ENCODE results near the gene RASEF. TPM values are rescaled to one million over a fixed set of nuclear protein-coding genes. Genes with fewer than 3 reads are reported as not detected.
A peak's percentile ranks its signal among the peaks of the same experiment; 100 is the strongest.

Gene RASEF
- total RNA-seq, 8 experiments from 2014 or later, result 0.49 to 14.1 (median 1.2) TPM

DNA sequence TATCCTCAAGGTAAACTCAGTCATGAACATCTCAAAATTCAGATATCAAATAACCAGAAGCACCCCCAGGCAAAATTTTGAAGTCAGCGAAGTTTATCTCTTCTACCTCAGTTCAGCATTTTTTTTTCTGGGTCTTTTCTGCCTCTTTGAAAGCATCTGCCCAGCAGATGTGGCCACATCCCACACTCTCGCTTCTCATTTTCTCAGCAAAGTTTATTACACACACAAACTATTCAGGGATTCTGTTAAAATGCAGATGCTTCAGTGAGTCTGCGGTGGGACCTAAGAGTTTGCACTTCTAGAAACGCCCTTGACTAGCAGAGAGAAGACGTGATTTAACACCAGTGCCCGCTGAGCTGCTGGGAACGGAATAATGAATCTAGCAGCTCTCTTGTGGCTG, 19.3 kb downstream of the RASEF start:
- Histone ChIP-seq H3K4me1 (replicated peaks in 1 of 2) (peaks cover 0 to 12% of the 10 kb centered on the region in 2 donors), H3K4me3 (no peak overlapping the region), H3K27ac (no peak overlapping the region)
- peak in 3 of 8 experiments; percentile 86 to 93 (median 91) for ATAC-seq (replicated peaks in 6 of 8)
- in situ Hi-C loops (cut with MboI; ENCODE audit: low pct_unique_long_range_greater_than_20kb in 2 of 9, low sequenced_read_pairs in 9 of 9, unreplicated experiment in 9 of 9), result loop anchor here in 1 of 9 experiments (10.0 kb wide), 1 partner anchor 59 kb away; no protein-coding TSS in a partner anchor
- WGBS, 10 experiments, result 0 to 100% (median 69%) methylated on average over 1 to 6 of the region's 7 CpGs

DNA sequence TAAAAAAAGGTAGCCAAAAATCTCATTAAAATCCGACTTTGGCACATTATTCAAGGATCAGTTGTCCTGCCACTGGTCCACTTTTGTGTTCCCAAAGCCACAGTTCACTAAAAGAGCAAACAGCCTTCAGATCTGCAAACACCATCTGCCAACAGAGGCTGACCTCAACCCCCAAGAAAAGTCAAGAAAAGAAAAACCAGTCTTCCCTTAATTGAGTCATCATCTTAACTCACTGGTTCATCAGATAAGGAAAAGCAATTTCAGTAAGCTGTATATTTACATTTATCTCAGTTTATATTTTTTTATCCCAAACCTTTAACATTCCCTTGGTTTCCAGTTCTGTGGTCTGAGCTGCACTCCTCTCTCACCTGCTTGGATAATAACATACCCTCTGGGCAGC, 21.2 kb downstream of the RASEF start:
- no peak overlapping the region for H3K4me3 ChIP-seq
- in situ Hi-C loops (cut with MboI; ENCODE audit: low pct_unique_long_range_greater_than_20kb in 2 of 9, low sequenced_read_pairs in 9 of 9, unreplicated experiment in 9 of 9), result loop anchor here in 1 of 9 experiments (10.0 kb wide), 1 partner anchor 57 kb away; no protein-coding TSS in a partner anchor
- ATAC-seq (replicated peaks in 6 of 8), result no peak
- peaks cover 0 to 10% of the 10 kb centered on the region in 2 donors for H3K4me1 ChIP-seq (replicated peaks in 1 of 2)
- WGBS, 10 experiments, result 0 to 60% (median 29%) methylated on average over 1 of the region's 1 CpG; no CpG with 5 or more reads in 4 of the 10 experiments
- no peak overlapping the region for H3K27ac ChIP-seq

DNA sequence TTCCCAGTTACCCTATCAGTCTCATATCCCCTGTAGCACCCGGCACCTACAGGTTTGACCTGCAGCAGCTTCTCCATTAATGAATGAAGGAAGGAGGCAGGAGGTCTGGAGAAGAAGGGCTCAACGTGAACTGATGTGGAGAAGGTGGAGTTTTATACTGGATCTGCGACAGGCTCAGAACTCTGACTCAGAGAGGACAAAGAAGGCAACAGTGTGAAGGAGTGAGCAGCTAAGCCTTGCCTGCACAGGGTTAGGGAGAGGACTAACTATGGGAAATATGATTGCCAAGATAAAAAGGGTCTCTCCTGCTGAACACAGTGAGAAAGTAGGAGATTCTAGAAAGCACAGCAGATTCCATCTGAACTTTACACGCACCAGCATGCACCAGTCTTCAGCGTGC, 23.6 kb downstream of the RASEF start:
- WGBS, 10 experiments, result 70 to 100% (median 93%) methylated on average over 2 to 5 of the region's 5 CpGs; no CpG with 5 or more reads in 2 of the 10 experiments
- ATAC-seq (replicated peaks in 6 of 8), result no peak

DNA sequence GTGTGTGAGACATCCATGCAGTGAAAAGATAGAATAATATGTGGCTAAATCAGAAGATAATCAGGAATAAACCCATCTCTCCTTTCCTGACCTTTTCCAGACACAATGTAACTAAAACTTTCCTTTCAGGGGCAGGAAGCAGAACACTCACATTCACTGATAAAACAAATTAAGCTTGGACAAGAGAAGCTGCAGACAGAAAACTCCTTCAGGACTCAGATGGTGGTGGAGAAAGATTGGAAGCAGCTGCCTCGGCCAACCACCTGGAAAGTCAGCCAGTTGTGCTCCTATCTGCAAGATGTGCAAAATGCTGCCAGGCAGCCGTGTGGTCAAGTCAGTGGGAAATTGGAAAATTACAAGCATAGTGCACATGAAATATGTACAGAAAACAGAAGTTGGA, 26.9 kb downstream of the RASEF start:
- Histone ChIP-seq H3K4me3 (no peak overlapping the region), H3K27ac (no peak overlapping the region), H3K4me1 (replicated peaks in 1 of 2) (no peaks in the 10 kb centered on the region)
- no peak for ATAC-seq (replicated peaks in 6 of 8)
- in situ Hi-C loops (cut with MboI; ENCODE audit: low pct_unique_long_range_greater_than_20kb in 2 of 9, low sequenced_read_pairs in 9 of 9, unreplicated experiment in 9 of 9), result no loop called here
- WGBS, 10 experiments, result 20 to 100% (median 62%) methylated on average over 1 to 2 of the region's 2 CpGs; no CpG with 5 or more reads in 5 of the 10 experiments

More for the DNA sequence above, 23.6 kb downstream of the RASEF start:
- H3K4me3 ChIP-seq, result no peak overlapping the region
- no peak overlapping the region for H3K27ac ChIP-seq
- no peaks in the 10 kb centered on the region for H3K4me1 ChIP-seq (replicated peaks in 1 of 2)
- in situ Hi-C loops (cut with MboI; ENCODE audit: low pct_unique_long_range_greater_than_20kb in 2 of 9, low sequenced_read_pairs in 9 of 9, unreplicated experiment in 9 of 9), result no loop called here

DNA sequence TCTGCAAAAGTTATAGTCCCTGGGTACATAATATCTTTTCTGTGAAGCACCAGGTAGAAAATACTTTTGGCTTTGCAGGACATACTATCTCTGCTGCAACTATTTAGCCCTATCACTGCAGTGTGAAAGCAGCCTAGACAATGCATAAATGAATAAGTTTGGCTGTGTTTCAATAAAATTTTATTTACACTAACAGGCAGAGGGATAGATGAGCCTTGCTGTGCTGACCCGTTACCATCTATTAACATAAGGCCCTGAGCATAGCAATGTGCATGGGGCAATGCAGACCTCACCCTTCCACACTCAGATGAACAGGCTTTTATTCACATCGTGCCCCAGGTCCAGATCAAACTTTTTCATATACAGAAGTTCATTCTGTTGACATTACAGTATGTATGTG, 27.8 kb downstream of the RASEF start:
- H3K4me1 ChIP-seq (replicated peaks in 1 of 2), result no peaks in the 10 kb centered on the region
- H3K27ac ChIP-seq, result no peak overlapping the region
- ATAC-seq (replicated peaks in 6 of 8), result peak in 3 of 8 experiments; percentile 52 to 87 (median 58)
- in situ Hi-C loops (cut with MboI; ENCODE audit: low pct_unique_long_range_greater_than_20kb in 2 of 9, low sequenced_read_pairs in 9 of 9, unreplicated experiment in 9 of 9), result no loop called here
- 0 to 86% (median 60%) methylated on average over 1 to 2 of the region's 2 CpGs; no CpG with 5 or more reads in 3 of the 10 experiments for WGBS, 10 experiments
- H3K4me3 ChIP-seq, result no peak overlapping the region

DNA sequence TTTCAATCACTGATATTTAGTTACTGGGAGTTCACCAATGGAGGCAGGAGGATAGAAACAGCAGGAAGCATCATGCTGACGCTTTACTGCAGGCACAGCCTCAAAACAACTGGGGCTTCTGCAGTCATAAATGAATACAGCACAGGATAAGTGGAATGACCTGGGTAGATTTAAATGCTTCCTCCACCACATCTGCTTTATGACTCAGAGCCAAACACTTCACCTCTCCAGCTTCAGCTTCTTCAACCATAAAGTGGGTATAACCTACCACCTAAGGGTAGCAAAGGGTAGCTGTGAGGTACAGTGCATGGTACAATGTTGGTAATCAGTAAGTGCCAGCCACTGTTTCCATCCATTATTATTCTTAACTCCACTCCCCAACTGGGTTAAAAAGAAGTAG, 28.4 kb downstream of the RASEF start:
- in situ Hi-C loops (cut with MboI; ENCODE audit: low pct_unique_long_range_greater_than_20kb in 2 of 9, low sequenced_read_pairs in 9 of 9, unreplicated experiment in 9 of 9), result no loop called here
- Histone ChIP-seq H3K4me3 (no peak overlapping the region), H3K27ac (no peak overlapping the region), H3K4me1 (replicated peaks in 1 of 2) (no peaks in the 10 kb centered on the region)
- 17 to 100% (median 64%) methylated on average over 1 of the region's 1 CpG; no CpG with 5 or more reads in 6 of the 10 experiments for WGBS, 10 experiments
- ATAC-seq (replicated peaks in 6 of 8), result peak in 3 of 8 experiments; percentile 23 to 64 (median 56)

DNA sequence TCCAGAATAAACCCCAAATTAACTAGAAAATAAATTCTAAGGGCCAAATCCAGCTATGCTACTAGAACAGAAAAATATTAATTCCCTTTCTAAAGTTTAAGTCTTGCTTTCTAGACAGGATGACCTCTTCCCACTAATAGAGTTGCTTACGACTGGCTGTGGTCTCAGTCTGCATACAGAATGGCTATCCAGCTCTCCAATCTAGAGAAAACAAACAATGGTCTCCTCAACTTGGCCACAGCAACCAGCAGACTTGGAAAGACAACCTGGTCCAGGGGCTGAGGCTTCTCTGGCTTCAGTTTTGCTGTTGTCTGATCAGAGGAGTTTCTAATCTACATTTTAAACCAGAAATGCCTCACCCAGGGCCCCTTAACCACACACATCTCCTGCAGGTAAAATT, 28.9 kb downstream of the RASEF start:
- 44 to 88% (median 75%) methylated on average over 1 of the region's 1 CpG; no CpG with 5 or more reads in 5 of the 10 experiments for WGBS, 10 experiments
- no peaks in the 10 kb centered on the region for H3K4me1 ChIP-seq (replicated peaks in 1 of 2)
- in situ Hi-C loops (cut with MboI; ENCODE audit: low pct_unique_long_range_greater_than_20kb in 2 of 9, low sequenced_read_pairs in 9 of 9, unreplicated experiment in 9 of 9), result no loop called here
- ATAC-seq (replicated peaks in 6 of 8), result no peak
- no peak overlapping the region for H3K27ac ChIP-seq
- H3K4me3 ChIP-seq, result no peak overlapping the region

DNA sequence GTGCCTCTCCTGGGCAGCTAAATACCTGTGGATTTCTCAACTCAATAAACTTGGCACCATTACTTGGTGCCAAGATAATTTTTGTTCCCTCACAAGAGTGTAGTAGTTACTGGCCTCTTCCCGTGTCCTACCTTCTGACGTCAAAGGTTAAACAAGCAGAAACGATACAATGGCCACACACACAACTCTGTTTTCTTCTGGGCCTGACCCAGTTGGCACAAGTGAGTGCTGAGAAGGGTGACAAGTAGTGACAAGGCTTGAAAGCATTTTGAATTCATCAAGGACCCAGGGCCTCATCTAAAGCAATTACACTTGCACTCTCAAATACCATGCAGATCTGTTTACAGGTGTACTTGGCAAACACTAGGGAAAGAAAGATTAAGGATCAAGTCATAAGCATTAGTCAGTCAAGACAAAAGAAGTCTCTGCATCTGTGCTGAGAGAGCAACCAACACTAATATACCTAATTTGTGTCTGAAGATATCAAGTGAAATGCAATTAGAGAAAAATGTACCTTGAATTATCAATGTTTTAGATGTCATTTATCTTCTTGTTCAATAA, 30.8 kb downstream of the RASEF start:
- no peak for ATAC-seq (replicated peaks in 6 of 8)
- no peak overlapping the region for H3K4me3 ChIP-seq
- H3K27ac ChIP-seq, result no peak overlapping the region
- 60 to 100% (median 93%) methylated on average over 1 to 3 of the region's 3 CpGs; no CpG with 5 or more reads in 5 of the 10 experiments for WGBS, 10 experiments
- in situ Hi-C loops (cut with MboI; ENCODE audit: low pct_unique_long_range_greater_than_20kb in 2 of 9, low sequenced_read_pairs in 9 of 9, unreplicated experiment in 9 of 9), result no loop called here
- no peaks in the 10 kb centered on the region for H3K4me1 ChIP-seq (replicated peaks in 1 of 2)

DNA sequence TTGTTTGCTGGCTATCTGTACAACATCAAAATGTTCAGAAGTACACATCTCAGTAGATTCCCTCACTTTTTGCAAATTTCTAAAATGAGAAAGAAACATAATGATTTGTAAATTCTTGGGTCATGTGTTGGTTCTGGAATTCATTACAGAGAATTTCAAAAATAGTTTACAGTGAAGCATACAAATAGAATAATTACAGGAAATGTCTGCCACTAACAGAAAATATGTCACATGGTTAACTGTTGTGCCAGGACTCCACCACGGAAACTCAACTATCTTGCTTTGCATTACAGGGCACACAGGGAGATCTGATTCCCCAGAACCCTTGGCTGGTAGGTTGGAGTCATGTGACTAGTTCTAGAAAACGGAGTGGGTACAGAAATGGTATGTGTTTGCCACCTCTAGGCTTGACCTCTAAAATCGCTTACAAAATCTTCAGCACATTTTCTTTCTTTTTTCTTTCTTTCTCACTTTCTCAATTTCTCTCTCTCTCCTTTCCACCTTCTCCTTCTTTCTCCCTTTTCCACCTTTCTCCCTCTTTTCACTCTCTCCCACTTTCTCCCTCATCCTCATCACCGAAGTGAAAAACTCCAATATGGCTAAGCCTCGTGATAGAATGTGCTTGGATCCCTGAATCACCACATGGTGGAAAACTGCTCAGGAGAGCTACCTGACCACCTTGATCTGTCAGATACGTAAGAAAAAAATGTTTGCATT, 32.4 kb downstream of the RASEF start:
- Histone ChIP-seq H3K4me1 (replicated peaks in 1 of 2) (no peaks in the 10 kb centered on the region), H3K27ac (no peak overlapping the region), H3K4me3 (no peak overlapping the region)
- in situ Hi-C loops (cut with MboI; ENCODE audit: low pct_unique_long_range_greater_than_20kb in 2 of 9, low sequenced_read_pairs in 9 of 9, unreplicated experiment in 9 of 9), result no loop called here
- WGBS, 10 experiments, result 45 to 95% (median 70%) methylated on average over 3 to 6 of the region's 6 CpGs
- ATAC-seq (replicated peaks in 6 of 8), result peak in 2 of 8 experiments; percentile 11 to 47

DNA sequence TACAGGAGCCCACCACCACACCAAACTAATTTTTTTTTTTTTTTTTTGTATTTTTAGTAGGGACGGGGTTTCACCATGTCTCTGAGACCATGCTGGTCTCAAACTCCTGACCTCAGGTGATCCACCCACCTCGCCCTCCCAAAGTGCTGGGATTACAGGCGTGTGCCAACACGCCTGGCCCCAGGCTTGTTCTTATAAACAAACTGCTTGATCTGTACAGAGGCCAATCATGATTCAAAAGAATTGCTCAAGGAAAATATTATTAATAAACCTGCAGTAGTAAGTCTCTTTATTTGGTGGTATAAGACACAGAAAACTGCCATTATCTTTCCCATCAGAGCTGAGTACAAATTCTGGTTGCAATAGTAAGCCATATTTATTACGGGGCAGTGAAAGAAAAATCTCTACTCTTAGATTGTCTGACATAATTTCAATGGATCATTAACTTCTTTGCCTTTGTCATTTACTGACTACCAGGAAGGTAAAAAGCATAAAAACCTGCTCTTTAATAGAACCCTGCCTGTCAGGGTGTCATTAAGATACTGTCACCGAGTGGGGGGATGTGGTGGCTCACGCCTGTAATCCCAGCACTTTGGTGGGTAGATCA, 33.3 kb downstream of the RASEF start:
- ATAC-seq (replicated peaks in 6 of 8), result no peak
- in situ Hi-C loops (cut with MboI; ENCODE audit: low pct_unique_long_range_greater_than_20kb in 2 of 9, low sequenced_read_pairs in 9 of 9, unreplicated experiment in 9 of 9), result no loop called here
- Histone ChIP-seq H3K4me1 (replicated peaks in 1 of 2) (no peaks in the 10 kb centered on the region), H3K4me3 (no peak overlapping the region), H3K27ac (no peak overlapping the region)
- 80 to 100% (median 87%) methylated on average over 1 to 7 of the region's 7 CpGs; no CpG with 5 or more reads in 4 of the 10 experiments for WGBS, 10 experiments

DNA sequence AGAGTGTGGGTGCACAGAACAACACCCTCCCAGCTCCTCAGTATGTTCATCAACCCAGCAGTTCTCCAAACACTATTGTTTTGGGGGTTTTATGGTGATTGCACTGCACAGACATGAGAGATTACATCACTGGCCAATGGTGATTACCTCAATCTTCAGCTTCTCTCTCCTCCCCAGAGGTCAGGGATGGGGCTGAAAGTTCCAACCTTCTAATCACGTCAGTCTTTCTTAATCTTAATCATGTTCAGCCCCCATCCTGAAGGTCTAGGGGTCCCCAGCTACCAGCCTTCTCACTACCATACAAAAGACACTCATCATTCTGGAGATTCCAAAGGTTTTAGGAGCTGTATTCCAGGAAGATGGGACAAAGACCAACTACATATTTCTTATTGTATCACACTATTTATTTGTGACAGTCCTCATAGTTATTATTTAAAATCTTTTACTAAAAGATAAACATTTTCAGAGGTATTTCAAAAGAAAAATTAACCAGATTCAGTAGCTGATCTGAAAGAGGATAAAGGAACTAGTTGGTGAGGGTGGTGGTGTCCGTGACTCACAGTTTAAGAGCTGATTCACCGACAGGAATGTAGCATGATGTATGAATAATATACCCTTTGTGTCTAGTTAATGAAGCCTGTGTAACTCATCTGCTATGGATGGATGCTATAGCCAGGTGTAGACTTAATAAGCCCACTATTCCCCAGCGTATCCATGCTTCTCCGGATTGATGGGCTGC, 35.6 kb downstream of the RASEF start:
- 37 to 93% (median 80%) methylated on average over 1 to 5 of the region's 5 CpGs; no CpG with 5 or more reads in 2 of the 10 experiments for WGBS, 10 experiments
- Histone ChIP-seq H3K4me3 (no peak overlapping the region), H3K4me1 (replicated peaks in 1 of 2) (peaks cover 6 to 10% of the 10 kb centered on the region in 2 donors), H3K27ac (no peak overlapping the region)
- in situ Hi-C loops (cut with MboI; ENCODE audit: low pct_unique_long_range_greater_than_20kb in 2 of 9, low sequenced_read_pairs in 9 of 9, unreplicated experiment in 9 of 9), result no loop called here
- ATAC-seq (replicated peaks in 6 of 8), result peak in 6 of 8 experiments; percentile 31 to 98 (median 66)

DNA sequence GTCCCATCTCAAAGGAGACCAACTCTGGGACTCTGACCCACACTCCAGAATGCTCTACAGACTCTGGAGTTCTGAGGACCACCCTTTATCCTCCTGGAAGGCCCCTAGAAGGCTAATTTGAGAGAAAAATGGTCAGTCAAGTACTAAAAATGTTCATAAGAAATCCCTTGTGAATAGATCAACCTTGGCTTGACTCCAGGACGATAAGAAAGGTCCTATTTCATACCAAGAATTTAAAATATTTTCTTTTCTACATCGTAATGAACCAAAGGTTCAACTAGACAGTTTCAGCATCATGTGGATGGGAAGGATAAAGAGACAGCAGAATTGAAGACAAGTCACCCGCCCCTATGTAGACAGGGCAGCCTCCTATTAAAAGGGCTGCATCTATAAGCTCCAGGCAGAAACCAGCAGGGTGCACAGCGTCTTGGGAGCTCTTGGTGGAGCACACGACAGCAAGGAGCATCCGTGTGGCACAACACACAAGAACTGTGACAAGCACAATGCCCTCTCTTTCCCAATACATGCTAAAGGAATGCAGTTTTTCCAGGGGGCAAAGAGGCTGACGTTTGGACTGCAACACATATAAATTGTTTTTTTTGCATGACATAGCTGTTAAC, 38.3 kb downstream of the RASEF start:
- in situ Hi-C loops (cut with MboI; ENCODE audit: low pct_unique_long_range_greater_than_20kb in 2 of 9, low sequenced_read_pairs in 9 of 9, unreplicated experiment in 9 of 9), result no loop called here
- WGBS, 10 experiments, result 53 to 100% (median 86%) methylated on average over 1 to 6 of the region's 7 CpGs; no CpG with 5 or more reads in 2 of the 10 experiments
- ATAC-seq (replicated peaks in 6 of 8), result no peak

More for the DNA sequence above, 38.3 kb downstream of the RASEF start:
- Histone ChIP-seq H3K27ac (no peak overlapping the region), H3K4me3 (no peak overlapping the region), H3K4me1 (replicated peaks in 1 of 2) (peaks cover 6 to 10% of the 10 kb centered on the region in 2 donors)

Data from motor neuron (in vitro differentiated cells).